Muscle of leg (tissue), 11 donors: ENCODE measurements around the gene ANKRD44. TPM values are rescaled to one million over a fixed set of nuclear protein-coding genes. Genes with fewer than 3 reads are reported as not detected.
A peak's percentile ranks its signal among the peaks of the same experiment; 100 is the strongest.

Experiments
- DNase-seq: peaks from one replicate; pipeline ENCODE4 v3.0.0; 2013
- H3K27ac ChIP-seq: one replicate; pipeline ENCODE4 v1.5.1; 2013; ENCODE audit warnings: mild to moderate bottlenecking, low read length, control low read depth
- H3K27me3 ChIP-seq: one replicate; pipeline ENCODE4 v1.6.1; 2013; ENCODE audit warnings: low read length; ENCODE audit not compliant: control insufficient read depth, insufficient read depth
- H3K36me3 ChIP-seq: one replicate; pipeline ENCODE4 v1.6.1; 2013; ENCODE audit warnings: low read length; ENCODE audit not compliant: control insufficient read depth, insufficient read depth
- H3K4me1 ChIP-seq: one replicate; pipeline ENCODE4 v1.6.1; 2013; ENCODE audit warnings: low read length; ENCODE audit not compliant: control insufficient read depth, insufficient read depth
- H3K4me3 ChIP-seq: one replicate; pipeline ENCODE4 v1.5.1; 2013; ENCODE audit warnings: low read length, control low read depth
- H3K9me3 ChIP-seq: replicated peaks from 2 replicates; pipeline ENCODE4 v1.6.1; 2013; ENCODE audit warnings: low read depth, low read length; ENCODE audit not compliant: control insufficient read depth
- WGBS: methylation state at CpG from one replicate; pipeline ENCODE4 v1.1.5; 2013; ENCODE audit warnings: missing lambda C conversion rate; ENCODE audit not compliant: insufficient coverage; 5-methylcytosine and 5-hydroxymethylcytosine counted together
- polyA plus RNA-seq, 8 donors: library from polyadenylated mRNA; unstranded; fragments of 120-200 nt; gene quantifications; one replicate each; pipeline versions ENCODE4 v1.2.1 to v1.2.3, GENCODE V29; 2013; ENCODE audit warnings: inconsistent platforms in 1 of 8, low replicate concordance in 1 of 8; ENCODE audit not compliant: insufficient read length in 8 of 8, insufficient read depth in 1 of 8
- total RNA-seq: library from RNA; stranded (reverse); fragments of 120-200 nt; gene quantifications from one replicate; pipeline ENCODE4 v1.2.4, GENCODE V29; 2013

The ANKRD44 gene
- total and polyA plus RNA-seq, 9 donors: 10.6 to 26.3 (median 15.6) TPM

GRCh38 chr2:197077336-197077735, 233.2 kb downstream of the ANKRD44 start:
- Histone ChIP-seq H3K4me3 (no peak overlapping the region), H3K9me3 (no peaks in the 10 kb centered on the region), H3K27ac (no peak overlapping the region), H3K27me3 (no peaks in the 10 kb centered on the region), H3K4me1 (peaks cover 13% of the 10 kb centered on the region), H3K36me3 (peaks cover 5% of the 10 kb centered on the region)
- no CpG with 5 or more reads among the region's 2 CpGs for WGBS
- peak; percentile 62 for DNase-seq

GRCh38 chr2:197076652-197077051, 233.9 kb downstream of the ANKRD44 start:
- Histone ChIP-seq H3K9me3 (no peaks in the 10 kb centered on the region), H3K4me3 (no peak overlapping the region), H3K27me3 (no peaks in the 10 kb centered on the region), H3K36me3 (peaks cover 5% of the 10 kb centered on the region), H3K27ac (no peak overlapping the region), H3K4me1 (peaks cover 13% of the 10 kb centered on the region)
- no peak for DNase-seq
- no CpG with 5 or more reads among the region's 1 CpG for WGBS

- WGBS: 80% methylated on average over 1 of the region's 7 CpGs
- H3K36me3 ChIP-seq: peaks cover 5% of the 10 kb centered on the region
- DNase-seq: no peak
Observed at GRCh38 chr2:197075754-197076337, 234.7 kb downstream of the ANKRD44 start.

GRCh38 chr2:197075281-197075680, 235.3 kb downstream of the ANKRD44 start:
- no CpG with 5 or more reads among the region's 2 CpGs for WGBS

More at GRCh38 chr2:197075754-197076337, 234.7 kb downstream of the ANKRD44 start:
- Histone ChIP-seq H3K27me3 (no peaks in the 10 kb centered on the region), H3K9me3 (no peaks in the 10 kb centered on the region), H3K4me1 (peaks cover 11% of the 10 kb centered on the region), H3K27ac (no peak overlapping the region), H3K4me3 (no peak overlapping the region)

GRCh38 chr2:197073701-197074433, 236.7 kb downstream of the ANKRD44 start:
- H3K27ac ChIP-seq: no peak overlapping the region
- peak; percentile 59 for DNase-seq
- WGBS: no CpG with 5 or more reads among the region's 1 CpG
- peaks cover 5% of the 10 kb centered on the region for H3K36me3 ChIP-seq
- no peaks in the 10 kb centered on the region for H3K9me3 ChIP-seq
- peaks cover 4% of the 10 kb centered on the region for H3K4me1 ChIP-seq
- H3K27me3 ChIP-seq: no peaks in the 10 kb centered on the region
- H3K4me3 ChIP-seq: no peak overlapping the region

More at GRCh38 chr2:197075281-197075680, 235.3 kb downstream of the ANKRD44 start:
- no peak for DNase-seq
- Histone ChIP-seq H3K4me1 (peaks cover 5% of the 10 kb centered on the region), H3K27ac (no peak overlapping the region), H3K36me3 (peaks cover 5% of the 10 kb centered on the region), H3K4me3 (no peak overlapping the region), H3K9me3 (no peaks in the 10 kb centered on the region), H3K27me3 (no peaks in the 10 kb centered on the region)

- Histone ChIP-seq H3K27ac (no peak overlapping the region), H3K9me3 (no peaks in the 10 kb centered on the region), H3K27me3 (no peaks in the 10 kb centered on the region), H3K4me1 (peaks cover 4% of the 10 kb centered on the region), H3K36me3 (peaks cover 5% of the 10 kb centered on the region), H3K4me3 (no peak overlapping the region)
- no CpG with 5 or more reads among the region's 2 CpGs for WGBS
- DNase-seq: no peak
Observed at GRCh38 chr2:197073270-197073669, 237.3 kb downstream of the ANKRD44 start.

- Histone ChIP-seq H3K4me3 (no peak overlapping the region), H3K9me3 (no peaks in the 10 kb centered on the region), H3K27ac (no peak overlapping the region), H3K36me3 (peaks cover 3% of the 10 kb centered on the region), H3K27me3 (no peaks in the 10 kb centered on the region), H3K4me1 (peaks cover 4% of the 10 kb centered on the region)
- DNase-seq: no peak
- WGBS: 80% methylated on average over 1 of the region's 3 CpGs
Observed at GRCh38 chr2:197072533-197072932, 238.0 kb downstream of the ANKRD44 start.

- WGBS: no CpG with 5 or more reads among the region's 1 CpG
- peaks cover 2% of the 10 kb centered on the region for H3K4me1 ChIP-seq
- DNase-seq: no peak
- H3K36me3 ChIP-seq: peaks cover 3% of the 10 kb centered on the region
- no peaks in the 10 kb centered on the region for H3K9me3 ChIP-seq
- peak overlapping the region; percentile 29 for H3K27ac ChIP-seq
- H3K4me3 ChIP-seq: no peak overlapping the region
- H3K27me3 ChIP-seq: no peaks in the 10 kb centered on the region
Observed at GRCh38 chr2:197071790-197072436, 238.7 kb downstream of the ANKRD44 start.

GRCh38 chr2:197071213-197071612, 239.4 kb downstream of the ANKRD44 start:
- WGBS: no CpG with 5 or more reads among the region's 1 CpG
- peak; percentile 66 for DNase-seq
- no peak overlapping the region for H3K27ac ChIP-seq
- no peaks in the 10 kb centered on the region for H3K27me3 ChIP-seq
- no peak overlapping the region for H3K4me3 ChIP-seq
- H3K9me3 ChIP-seq: no peaks in the 10 kb centered on the region
- peaks cover 3% of the 10 kb centered on the region for H3K36me3 ChIP-seq
- peaks cover 2% of the 10 kb centered on the region for H3K4me1 ChIP-seq

- no peaks in the 10 kb centered on the region for H3K27me3 ChIP-seq
- no CpG with 5 or more reads among the region's 2 CpGs for WGBS
- no peak for DNase-seq
- no peaks in the 10 kb centered on the region for H3K9me3 ChIP-seq
- H3K4me1 ChIP-seq: peaks cover 2% of the 10 kb centered on the region
- no peak overlapping the region for H3K27ac ChIP-seq
- no peaks in the 10 kb centered on the region for H3K36me3 ChIP-seq
- no peak overlapping the region for H3K4me3 ChIP-seq
Observed at GRCh38 chr2:197069958-197070357, 240.6 kb downstream of the ANKRD44 start.
